HG03432 (cell line): ENCODE measurements around the gene PKNOX2.

ENCODE experiments used
- ATAC-seq: cut with Tn5 transposase; IDR thresholded peaks from one replicate; pipeline ENCODE4 v1.9.1; 2021; ENCODE audit warnings: mild to moderate bottlenecking, moderate library complexity; ENCODE audit not compliant: unreplicated experiment

PKNOX2 gene

DNA sequence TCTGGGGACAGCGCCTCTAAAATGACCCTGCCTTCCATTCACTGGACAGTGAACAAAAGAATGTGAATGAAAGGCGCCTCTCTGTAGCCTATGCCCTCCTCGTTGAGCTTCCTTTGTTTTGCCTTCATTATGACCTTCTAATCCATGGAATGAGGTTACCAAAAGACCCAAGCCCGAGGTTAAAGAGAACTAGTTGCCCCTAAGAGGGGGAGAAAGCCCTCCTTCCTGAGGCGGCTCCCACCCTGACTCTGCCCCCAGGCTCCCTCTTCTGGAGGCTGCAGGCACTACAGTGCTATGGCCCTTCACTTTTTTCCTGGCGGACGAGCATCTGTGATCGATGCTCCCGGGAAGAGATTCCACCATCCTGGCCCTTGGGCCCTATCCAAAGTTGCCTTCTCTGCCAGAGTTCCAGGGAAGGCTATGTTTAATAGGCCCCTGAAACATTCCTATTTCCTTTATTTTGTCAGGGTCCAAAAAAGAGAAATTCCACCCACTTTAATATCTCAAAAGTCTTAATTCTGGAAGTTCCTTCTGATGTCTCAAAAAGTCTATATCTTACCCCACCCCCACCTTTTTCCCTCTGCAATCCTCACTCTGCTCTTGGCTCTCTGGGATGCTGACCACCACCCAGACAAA, 184.2 kb downstream of the PKNOX2 start:
- ATAC-seq = peak; percentile 47

DNA sequence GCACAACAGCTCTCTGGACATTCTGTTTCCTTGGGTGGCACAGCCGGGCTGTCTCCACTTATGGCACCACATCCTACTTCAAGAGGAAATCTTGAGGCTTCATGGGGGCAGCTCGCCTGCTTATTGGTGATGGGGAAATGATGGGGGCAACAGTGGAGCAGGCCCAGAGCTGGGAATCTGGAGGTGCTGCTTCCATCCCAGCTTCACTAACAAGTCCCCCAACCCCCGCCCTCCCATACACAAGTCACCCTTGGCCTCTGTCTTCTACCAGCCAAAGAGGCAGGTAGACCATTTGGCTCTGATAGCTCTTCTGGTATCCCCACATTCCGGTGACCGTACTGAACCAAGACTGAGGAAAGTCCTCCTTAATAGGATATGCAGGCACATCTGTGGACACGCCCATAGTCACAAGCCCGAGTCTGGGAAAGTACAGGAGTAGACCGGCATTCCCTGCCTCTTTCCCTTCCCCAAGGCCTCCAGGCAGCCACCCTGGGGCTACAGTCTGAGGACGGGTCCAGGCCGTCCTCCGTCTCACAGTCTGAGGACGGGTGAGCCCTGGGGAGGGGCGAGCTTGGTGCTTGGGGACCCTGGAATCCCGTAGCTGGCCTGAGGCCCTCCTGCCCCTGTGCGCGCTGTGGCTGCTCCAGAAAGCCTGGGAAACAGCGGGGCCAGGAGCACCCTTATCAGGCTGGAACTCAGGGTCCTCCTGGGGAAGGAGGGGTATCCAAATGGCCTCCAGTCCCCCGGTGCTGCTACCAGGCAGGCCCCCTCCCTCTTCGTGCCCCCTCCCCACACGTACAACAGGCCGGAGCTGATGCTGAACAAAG, 185.9 kb downstream of the PKNOX2 start:
- no peak for ATAC-seq

DNA sequence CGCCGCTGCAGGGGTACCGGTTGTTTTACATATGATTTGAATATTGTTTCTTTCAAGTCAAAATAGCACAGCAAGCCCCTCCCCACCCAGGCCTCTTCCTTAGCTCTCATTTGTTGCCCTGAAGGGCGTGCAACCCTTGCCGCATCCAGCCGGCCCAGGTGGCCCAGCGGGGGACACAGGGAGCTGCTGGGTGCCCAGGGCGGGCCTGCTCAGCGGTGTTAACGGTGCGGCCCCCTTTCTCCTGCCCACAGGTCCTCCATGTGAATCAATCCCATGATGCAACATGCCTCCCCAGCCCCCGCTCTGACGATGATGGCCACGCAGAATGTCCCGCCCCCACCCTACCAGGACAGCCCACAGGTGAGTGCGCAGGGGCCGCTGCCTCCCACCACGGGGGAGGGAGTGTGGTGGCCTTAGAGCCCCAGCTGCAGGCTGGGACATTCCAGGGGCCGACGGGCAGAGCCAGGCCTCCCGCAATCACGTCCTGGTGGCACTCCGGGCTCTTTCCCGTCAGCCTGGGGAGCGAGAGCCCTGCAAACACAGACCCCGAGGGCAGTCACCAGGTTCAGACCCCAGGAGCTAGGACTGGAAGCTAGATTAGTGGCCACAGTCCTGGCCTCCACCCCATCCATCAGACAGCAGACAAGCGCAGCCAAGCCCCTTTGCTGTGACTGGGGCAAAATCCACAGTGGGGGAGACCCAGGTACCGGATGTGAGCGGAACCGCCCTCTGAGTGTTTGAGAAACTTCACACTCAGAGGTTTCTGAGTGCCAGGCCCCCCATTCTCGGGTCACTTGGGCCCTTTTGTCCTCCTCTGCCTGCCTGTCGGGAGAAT, 186.7 kb downstream of the PKNOX2 start:
- ATAC-seq = no peak

DNA sequence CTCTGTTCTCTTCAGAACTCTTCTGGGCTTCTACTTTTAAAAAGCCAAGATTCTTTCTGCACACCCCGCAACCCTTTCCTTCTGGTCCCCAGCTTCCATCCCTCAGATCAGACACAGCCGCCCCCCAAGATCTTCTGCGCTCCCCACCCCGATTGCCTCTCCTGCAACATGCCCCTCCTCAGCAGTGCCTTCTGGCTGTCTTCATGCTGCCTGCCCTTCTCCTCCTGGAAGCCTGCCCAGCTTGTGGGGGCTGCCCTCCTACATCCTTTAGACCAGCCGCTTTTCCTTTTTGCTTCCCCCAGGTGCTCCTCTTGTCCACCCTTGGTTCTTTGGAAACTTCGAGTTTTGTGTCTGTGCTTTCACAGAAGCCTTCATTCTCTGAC, 187.3 kb downstream of the PKNOX2 start:
- ATAC-seq = no peak

DNA sequence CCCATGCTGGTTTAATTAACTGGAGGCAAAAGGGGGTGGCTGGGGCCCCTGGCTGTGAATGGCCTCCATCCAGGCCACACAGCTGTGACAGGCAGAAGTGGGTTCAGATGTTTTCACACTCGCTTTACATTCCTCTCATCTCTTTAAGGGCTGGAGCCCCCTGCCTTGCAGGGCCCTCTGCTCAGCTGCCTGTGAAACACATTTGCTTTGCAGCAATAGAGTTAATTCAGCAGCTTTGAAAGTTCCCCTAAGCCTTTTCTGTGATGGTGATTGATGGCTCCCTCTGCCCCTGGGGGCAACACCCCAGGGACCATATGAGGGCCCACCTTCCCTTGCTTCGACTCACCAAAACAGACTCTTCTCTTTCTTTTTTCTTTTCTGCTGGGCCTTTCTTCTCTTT, 192.2 kb downstream of the PKNOX2 start:
- no peak for ATAC-seq

DNA sequence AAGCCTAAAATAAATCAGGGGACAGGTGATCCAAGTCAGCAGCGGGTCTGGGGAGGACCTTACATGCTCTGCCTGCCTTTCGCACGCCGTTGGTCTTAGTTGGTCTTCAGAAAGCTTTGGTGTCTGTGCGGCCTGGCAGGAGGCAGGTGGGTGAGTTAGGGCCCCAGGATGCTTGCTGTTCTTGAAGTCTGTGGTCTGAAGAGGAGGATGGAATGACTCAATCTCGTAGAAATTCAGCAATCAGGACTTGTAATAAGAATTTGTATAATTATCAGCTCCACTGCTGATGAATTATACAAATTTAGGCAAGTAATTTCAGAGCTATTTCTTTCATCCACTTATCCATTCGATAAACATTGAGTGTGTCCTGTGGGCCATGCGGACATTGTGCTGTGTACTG, 193.0 kb downstream of the PKNOX2 start:
- peak; percentile 44 for ATAC-seq

DNA sequence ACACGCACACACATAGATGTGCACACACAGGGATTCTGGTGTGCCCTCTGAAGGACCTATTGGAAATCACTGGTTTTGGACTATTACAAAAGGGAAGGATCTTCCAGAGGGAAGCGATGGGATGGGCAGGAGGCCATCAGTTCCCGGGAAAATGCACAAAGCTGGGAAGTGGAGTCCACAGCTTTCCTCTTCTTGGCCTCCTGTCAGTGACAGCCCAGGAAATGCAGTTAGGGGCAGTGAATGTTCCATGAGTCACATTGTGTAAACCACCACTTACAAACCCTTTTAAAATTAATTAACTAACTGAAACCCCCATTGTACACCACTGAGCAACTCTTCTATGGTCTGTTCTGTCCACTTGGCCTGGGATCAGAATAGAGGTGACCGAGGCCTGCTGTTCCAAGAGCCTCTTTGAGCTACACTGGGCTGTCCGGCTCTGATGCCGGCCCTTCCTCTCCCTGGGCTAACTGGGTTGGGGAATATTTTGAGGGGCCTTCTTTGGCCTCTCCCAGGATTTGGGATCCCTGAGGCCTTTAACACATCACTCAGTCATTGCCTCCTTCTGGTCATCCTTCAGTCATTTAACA, 193.8 kb downstream of the PKNOX2 start:
- ATAC-seq = no peak

DNA sequence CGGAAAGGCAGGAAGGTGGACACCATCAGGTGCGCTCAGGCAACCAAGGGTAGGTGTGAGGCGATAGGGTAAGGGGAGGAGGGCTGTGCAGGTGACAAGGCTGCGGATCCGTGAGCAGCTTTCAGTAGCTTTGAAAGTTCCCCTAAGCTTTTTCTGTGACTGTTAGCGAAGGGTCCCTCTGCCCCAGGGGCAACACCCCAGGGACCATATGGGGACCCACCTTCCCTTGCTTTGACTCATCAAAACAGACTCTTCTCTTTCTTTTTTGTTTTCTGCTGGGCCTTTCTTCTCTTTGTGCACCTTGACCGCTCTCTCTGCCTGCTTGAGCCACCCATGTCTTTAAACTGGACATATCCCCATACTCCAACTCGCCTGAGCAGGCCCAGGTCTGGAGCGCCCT, 194.6 kb downstream of the PKNOX2 start:
- peak; percentile 43 for ATAC-seq

DNA sequence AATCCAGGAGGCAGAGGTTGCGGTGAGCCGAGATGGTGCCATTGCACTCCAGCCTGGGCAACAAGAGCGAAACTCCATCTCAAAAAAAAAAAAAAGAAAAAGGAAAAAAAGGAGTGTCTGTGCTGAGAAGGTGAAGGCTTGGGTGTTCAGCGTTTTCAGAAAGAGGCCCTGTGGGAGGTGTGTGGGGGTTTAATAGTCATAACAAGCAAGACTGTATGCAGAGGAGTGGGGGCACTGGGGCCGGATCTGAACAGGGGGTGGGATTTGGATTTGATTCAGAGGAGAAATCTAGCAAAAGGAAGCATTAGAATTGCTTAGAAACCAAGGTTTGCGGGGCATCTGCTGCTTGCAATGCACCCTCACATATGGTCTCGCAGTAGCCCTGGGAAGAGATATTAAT, 195.5 kb downstream of the PKNOX2 start:
- no peak for ATAC-seq

DNA sequence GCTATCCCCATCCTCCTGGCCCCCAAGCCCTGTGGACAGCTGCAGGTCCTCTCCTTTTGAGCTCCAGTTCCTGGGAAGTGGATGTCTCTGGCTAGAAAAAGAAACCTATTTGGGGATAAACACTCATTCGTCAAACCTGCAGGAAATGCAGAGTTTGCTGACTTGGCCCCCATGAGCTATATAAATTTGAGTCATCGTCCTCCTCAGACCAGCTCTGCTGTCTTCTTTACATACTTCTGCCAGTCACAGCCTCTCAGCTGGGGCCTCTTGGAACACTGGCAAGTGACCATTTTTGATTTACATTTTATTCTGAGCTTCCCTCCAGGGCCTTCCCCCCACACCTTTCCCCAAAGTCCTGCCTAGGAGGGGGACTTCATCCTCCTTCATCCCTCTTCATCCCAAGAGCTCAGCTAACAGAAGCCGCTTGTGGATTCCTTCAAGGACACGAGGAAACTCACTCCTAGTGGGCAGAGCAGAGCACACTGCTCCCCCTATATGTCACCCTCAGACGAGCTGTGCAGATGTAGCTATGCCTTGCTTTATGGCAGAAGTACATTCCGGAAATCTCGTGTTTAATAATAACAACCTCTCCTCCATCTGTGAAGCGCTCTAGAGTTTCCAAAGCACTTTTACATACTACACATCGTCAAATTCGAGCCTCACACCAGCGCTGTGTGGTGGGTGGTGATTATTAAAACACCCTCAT, 199.7 kb downstream of the PKNOX2 start:
- no peak for ATAC-seq

DNA sequence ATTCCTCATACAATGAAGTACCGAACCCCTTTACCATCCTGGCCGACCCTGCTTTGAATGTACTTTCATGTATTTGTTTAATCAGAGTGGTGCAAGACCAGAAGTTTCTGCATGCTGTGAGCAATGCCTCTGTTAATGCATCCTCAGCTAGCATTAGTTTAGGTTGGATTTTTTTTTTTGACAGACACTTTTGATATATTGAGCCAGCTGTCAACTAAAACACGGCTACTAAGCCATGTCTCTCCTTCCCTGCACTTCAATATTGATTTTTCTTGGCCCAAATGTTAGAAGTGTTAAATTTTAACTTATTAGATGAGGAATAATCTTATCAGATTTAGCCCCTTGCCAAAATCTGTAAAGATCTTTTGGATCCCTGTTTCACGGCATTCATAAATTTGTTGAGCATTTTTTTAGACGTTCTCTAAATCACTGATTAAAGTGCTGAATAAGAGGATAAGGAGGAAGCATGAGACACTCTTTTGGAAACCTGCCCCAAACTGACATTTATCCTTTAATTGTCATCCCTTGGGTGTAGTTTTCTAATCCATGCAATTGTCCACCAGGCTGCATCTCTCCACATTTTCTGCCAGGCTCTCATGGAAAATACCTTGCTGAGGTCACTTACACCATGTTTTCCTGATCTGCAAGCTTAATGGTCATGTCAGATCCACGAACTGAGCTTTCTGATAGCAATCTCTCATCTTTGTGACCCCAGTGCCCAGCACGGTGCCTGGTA, 200.8 kb downstream of the PKNOX2 start:
- no peak for ATAC-seq

DNA sequence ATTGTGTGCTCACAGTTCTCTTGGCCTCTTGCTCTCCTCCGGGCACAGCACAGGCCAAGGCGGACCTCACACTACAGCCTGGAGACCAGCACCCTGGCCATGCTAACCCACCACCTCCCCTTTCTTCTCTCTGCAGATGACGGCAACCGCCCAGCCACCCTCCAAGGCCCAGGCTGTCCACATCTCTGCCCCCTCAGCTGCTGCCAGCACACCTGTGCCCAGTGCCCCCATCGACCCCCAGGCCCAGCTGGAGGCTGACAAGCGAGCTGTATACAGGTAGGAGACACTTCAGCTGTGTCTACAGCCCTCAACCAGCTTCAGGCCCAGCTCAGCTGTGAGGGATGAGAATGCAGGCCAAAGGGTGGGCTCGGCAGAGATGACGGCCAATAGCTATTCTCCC, 203.2 kb downstream of the PKNOX2 start:
- no peak for ATAC-seq

DNA sequence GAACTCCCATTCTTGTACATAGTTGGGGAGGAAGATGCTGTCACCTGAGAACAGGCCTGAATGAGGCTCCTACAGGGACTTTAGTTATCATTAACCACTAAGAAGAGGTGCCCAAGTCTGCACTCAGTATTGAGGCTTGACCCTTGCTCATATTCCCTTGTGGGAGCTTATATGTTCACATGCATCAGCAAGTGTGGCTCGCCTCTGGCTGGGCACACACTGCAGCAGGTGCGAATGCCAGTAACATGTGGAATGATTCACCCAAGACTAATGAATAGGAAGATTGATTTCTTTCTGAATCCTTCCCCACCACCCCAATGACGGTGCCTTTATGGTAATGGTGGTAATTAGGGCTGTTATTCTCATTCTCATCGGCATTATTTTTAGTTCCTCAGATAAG, 204.2 kb downstream of the PKNOX2 start:
- no peak for ATAC-seq

DNA sequence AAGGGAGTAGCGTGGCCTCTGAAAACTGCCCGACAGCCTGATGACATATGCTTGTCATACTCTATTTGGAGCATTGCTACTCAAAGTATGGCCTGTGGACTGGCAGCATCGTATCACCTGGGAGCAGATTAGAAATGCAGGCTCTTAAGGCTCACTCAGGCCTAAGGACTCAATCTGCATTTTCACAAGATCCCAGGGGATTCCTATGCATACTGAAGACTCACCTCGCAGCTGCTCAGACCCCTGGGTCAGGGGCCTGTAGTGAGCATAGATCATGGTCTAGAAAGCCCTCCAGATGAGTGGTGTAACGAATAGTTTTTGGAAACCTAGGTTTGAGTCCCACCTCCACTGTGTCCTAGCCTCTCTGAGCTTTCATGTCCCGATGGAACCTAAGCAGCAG, 205.3 kb downstream of the PKNOX2 start:
- no peak for ATAC-seq

DNA sequence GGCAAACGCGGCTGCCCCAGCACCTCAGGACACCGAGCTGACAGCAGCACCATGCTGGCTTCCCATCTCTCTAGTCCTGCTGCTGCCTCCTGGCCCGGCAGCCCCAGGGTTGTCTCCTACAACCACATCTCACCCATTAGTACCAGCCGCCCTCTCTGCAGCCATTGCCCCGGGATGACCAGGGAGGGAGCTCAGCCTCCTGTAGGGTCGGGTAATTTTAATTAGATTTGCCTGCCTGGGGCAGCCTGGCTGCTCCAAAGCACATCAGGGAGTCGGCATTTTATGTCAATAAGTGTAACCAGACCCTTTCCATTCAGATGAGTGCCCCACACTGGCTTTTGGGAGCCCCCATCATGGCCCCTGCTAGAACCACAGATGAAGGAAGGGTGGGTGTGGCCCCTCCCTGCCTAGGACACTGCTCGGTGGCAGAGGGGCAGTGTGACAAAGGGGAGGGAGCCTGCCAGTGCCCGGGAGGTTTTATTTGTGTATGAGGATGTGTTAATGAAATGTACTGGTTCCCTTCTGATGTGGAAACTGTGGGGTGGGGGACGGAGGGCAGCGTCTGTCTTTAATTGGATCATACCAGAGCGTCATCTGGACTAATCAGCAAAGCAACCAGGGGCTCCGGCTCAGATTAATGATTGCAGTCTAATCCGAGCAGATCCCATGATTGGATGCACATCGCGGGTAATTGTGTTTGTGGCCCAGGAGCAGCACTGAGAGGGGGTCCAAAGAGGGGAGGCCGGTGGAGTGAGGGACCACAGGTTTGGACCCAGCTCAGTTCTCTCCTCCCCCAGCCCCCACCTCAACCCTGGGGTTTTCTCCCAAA, 206.2 kb downstream of the PKNOX2 start:
- ATAC-seq = no peak

DNA sequence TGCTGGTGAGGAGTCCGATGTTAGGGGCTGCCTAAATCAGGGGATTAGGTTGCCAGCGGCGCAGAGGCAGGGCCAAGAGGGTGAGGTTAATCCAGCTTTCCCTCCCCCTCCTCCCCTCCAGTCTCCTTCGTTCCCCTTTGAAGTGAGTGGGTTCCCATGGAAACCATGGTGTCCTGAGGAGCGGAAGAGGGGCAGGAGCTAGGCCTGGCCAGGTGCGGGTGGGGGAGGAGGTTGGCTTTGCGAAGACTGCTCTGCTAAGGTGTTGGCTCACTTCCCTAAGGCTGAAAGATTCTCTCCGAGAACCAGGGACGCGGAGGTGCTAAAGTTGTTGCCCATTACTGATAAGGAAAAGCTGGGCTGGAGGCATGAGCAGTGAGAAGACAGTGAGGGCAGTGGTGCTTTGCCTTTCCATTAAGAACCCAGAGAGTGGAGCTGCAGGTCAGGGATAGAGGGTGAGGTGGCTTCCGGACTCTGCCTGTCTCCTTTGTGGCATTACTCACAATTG, 206.9 kb downstream of the PKNOX2 start:
- no peak for ATAC-seq

DNA sequence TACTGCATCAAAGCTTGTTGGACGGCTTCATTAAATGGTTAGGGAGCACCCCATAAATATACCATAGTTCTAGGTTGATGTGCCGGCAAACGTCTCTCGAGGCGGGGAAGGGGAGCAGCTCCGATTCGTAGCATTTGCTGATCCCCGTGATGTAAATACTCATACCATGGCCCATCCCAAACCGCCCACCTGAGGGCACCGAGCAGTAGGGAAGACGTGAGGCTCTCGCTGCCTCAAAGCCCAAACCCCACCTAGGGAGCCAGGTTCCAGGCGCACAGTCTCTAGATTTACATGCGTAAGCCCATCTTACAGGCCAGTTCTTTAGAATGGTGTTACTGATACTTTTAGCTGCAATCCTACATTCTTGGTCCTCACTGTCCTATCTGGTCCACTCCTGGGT, 207.5 kb downstream of the PKNOX2 start:
- no peak for ATAC-seq

DNA sequence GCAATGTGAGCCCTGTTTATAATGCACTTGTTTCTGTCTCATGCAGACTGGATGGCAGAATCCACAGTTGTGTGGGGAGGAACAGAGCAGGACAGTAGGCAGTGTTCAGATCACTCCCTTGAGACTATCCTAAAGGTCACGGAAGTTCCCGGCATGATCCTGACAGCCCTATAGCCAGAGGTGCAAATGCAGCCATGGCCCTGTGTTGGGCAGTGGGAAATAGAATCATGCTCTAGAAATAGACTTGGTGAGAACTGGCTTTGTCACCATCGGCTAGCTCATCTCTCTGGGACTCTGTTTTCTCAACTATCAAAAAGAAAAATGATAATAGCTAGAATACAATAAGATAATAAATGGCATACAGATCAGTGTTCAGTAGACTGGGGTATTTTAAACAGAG, 208.4 kb downstream of the PKNOX2 start:
- no peak for ATAC-seq
